ENCODE results near the gene NDFIP1. TPM values are rescaled to one million over a fixed set of nuclear protein-coding genes. Genes with fewer than 3 reads are reported as not detected.

The NDFIP1 gene
- total RNA-seq, 2 experiments from 2014 or later = 59.2 to 62.3 TPM

GRCh38 chr5:142200387-142200786, 91.8 kb downstream of the NDFIP1 start:
- DNase-seq (no peak), ATAC-seq (ENCODE audit: low read depth) (no peak)
- no peak overlapping the region for H3K4me3 Mint-ChIP-seq
- H3K4me1 Mint-ChIP-seq = no peaks in the 10 kb centered on the region
- POLR2A ChIA-PET = no interaction called here
- H3K9me3 Mint-ChIP-seq = no peaks in the 10 kb centered on the region
- H3K27ac Mint-ChIP-seq = no peak overlapping the region
- H3K27me3 Mint-ChIP-seq = peaks cover 12% of the 10 kb centered on the region
- no peaks in the 10 kb centered on the region for H3K36me3 Mint-ChIP-seq

- no peak overlapping the region for H3K27ac Mint-ChIP-seq
- H3K9me3 Mint-ChIP-seq = no peaks in the 10 kb centered on the region
- peaks cover 10% of the 10 kb centered on the region for H3K27me3 Mint-ChIP-seq
- DNase-seq (no peak), ATAC-seq (ENCODE audit: low read depth) (no peak)
- no peaks in the 10 kb centered on the region for H3K36me3 Mint-ChIP-seq
- no peaks in the 10 kb centered on the region for H3K4me1 Mint-ChIP-seq
- no peak overlapping the region for H3K4me3 Mint-ChIP-seq
- POLR2A ChIA-PET = no interaction called here
Observed at GRCh38 chr5:142201471-142201887, 92.9 kb downstream of the NDFIP1 start.

- no peaks in the 10 kb centered on the region for H3K36me3 Mint-ChIP-seq
- peaks cover 10% of the 10 kb centered on the region for H3K27me3 Mint-ChIP-seq
- no peaks in the 10 kb centered on the region for H3K9me3 Mint-ChIP-seq
- POLR2A ChIA-PET = no interaction called here
- no peak overlapping the region for H3K4me3 Mint-ChIP-seq
- no peaks in the 10 kb centered on the region for H3K4me1 Mint-ChIP-seq
- ATAC-seq (ENCODE audit: low read depth) (no peak), DNase-seq (no peak)
- H3K27ac Mint-ChIP-seq = no peak overlapping the region
Observed at GRCh38 chr5:142202282-142202681, 93.7 kb downstream of the NDFIP1 start.

Other genes with a start within 250 kb of the NDFIP1 start
- gene PCDH1, start 230.4 kb upstream of the NDFIP1 start, total RNA-seq = not detected
- gene DELE1, start 184.9 kb upstream of the NDFIP1 start, total RNA-seq = 10 to 100 TPM; 71.2 to 73.1 TPM
- gene PCDH12, start 150.6 kb upstream of the NDFIP1 start, total RNA-seq = under 1 TPM; 0.09 to 0.14 TPM
- gene RNF14, start 139.7 kb upstream of the NDFIP1 start, total RNA-seq = 10 to 100 TPM; 29.0 to 33.9 TPM
- 10 to 100 TPM; 38.2 to 40.5 TPM for gene GNPDA1, start 95.8 kb upstream of the NDFIP1 start, total RNA-seq
- gene SPRY4, start 216.2 kb downstream of the NDFIP1 start, total RNA-seq = 1 to 10 TPM in 1 of 2 experiments, under 1 TPM in 1; 0.96 to 1.7 TPM

Data from activated naive CD8-positive, alpha-beta T cell treated with anti-CD3 and anti-CD28 coated beads, Interleukin-2, amount 10 ng/mL, durations not matched to agents 7 days and 5 days (primary cell).